Measurements from ENCODE around the gene BTG1. TPM values are rescaled to one million over a fixed set of nuclear protein-coding genes. Genes with fewer than 3 reads are reported as not detected.

The BTG1 gene, protein sequence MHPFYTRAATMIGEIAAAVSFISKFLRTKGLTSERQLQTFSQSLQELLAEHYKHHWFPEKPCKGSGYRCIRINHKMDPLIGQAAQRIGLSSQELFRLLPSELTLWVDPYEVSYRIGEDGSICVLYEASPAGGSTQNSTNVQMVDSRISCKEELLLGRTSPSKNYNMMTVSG
- 86.5 TPM for polyA plus RNA-seq (2013, experiment 1 of 2; ENCODE audit: insufficient read length)
- polyA plus RNA-seq (2013, experiment 2 of 2; ENCODE audit: insufficient read length) = 68.7 TPM

- DNase-seq = peak; percentile 100
These were observed at the start of gene BTG1 for GRCh38 chr12:92145731-92146496. Gene BTG1, minus strand, starts transcription at chr12:92145846. Its CDS starts 311 bp downstream, at chr12:92145535.

GRCh38 chr12:92194561-92194960 is 48.9 kb upstream of the BTG1 start:
- no peak for DNase-seq

DNA sequence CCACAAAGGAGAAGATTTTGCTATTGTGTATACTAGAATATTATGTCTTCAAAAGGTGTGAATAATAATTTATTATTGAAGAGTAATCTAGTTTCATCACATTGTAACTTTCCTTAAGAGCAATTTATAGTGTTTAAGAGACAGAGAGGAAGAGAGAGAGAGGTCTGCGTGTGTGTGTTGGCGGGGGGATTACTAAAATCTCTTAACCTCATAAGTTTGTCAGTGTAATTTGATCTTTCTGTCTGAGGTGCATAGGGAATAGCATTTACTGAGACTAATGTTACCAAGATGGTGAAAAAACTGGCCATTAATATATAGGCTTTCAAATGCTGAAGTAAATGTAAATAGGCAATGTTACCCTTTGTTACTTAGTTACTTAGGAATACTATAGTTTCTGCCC is 48.2 kb upstream of the BTG1 start:
- DNase-seq = no peak

DNA sequence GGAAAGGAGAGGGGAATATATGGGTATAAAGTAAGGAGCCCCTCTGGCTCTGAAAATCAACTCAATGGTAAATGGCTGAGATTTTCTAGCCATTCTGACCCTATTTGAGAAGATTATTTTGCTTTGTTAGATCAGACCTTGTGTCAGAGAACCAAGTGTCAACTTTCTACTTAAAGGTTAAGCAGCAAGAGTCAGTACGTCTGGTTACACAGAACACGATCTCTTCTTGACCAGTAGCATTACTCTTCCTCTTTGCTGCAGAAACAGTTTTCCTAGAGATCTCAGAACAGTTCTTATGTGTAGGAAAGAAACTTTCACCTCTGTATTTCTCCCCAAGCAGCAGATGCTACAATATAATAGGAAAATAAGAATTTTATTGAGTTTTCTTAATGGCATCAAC is 47.4 kb upstream of the BTG1 start:
- DNase-seq = no peak

GRCh38 chr12:92192360-92192759 is 46.7 kb upstream of the BTG1 start:
- no peak for DNase-seq

- no peak for DNase-seq
These were observed 45.4 kb upstream of the BTG1 start for GRCh38 chr12:92191061-92191460.

DNA sequence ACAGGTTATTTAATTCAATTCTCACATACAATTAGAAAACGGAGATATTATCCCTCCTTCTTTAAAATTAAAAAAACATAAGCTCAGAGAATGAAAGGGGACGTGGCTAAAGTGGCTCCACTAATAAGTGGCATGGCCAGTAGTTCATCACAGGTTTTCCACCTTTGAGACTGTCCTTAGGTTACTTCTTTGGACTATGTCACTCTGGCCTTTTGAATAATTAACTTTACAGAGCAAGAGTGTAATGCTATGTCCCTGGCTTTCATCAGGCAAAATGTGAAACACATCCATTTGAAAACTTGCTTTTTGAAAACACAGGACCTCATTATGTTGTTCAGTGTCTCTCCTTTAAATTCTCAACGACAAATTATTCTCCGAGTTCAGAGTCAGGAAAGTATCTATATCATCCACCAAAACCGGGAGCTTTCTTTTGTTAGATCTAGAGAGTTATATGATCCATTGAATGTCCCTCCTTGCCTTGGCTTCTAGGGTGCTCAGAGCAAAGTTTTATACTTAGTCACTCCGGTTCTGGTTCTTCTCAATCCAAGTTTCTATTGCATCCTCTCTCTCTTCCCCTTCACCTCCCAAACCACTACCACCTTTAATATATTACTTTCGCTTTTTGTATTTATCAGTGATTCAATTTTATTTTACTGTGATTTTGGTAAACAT is 43.0 kb upstream of the BTG1 start:
- DNase-seq = no peak

DNA sequence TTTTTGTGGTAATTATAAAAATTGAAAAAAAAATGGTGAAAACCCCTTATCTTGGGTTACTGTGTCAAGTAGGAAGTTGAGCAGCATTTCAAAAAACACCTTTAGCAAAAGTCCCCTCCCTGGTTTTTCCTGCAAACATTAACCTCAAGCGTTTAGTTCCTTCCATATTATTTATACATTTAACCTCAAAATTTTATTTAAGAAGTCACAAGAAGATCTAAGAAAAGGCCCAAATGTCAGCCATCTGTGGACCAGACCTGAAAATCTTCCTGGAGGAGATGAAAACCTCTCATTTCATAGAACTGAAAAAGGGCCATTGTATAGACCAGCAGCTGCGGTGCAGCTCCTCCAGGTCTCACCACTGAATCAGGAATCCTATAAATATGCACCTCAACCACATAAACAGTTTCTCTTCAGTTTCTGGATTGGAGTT is 40.4 kb upstream of the BTG1 start:
- no peak for DNase-seq

DNA sequence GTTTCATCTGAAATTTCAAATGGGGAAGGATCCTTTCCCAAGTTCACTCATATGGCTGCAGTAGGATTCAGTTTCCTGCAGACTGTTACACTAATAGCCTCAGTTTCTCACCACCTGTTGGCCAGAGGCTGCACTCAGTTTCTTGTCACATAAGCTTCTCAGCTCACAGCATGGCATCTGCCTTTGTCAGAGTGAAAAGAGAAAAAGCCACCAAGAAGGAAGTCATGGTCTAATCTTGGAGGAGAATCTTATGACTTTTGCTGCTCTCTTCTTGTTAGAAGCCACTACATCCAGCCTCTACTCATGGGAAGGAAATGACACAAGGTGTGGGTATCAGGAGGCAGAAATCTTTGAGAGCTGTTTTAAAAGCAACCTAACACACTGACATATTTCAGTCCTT is 39.4 kb upstream of the BTG1 start:
- DNase-seq = no peak

- no peak for DNase-seq
These were observed 37.9 kb upstream of the BTG1 start for GRCh38 chr12:92183575-92183974.

- DNase-seq = no peak
These were observed 32.7 kb upstream of the BTG1 start for GRCh38 chr12:92178340-92178739.

GRCh38 chr12:92176646-92177045 is 31.0 kb upstream of the BTG1 start:
- DNase-seq = no peak

DNA sequence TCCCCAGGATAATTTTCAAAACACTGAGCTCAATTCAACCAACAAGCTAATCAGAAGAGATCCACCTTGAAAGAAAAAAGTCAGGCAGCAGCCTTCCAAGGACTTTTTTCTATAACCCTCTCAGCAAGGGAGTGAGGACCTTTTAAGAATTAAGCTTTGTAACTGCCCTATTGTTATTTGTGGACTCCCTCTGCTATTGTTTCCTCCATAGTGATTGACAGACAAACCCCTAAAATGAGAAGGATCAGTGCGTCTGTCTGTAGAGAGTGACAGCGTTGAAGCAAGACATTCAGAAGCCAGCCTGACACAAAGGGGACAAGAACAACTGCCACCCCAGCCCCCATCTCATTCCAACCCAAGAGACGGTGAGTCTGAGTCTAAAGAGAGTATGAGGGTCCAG is 30.3 kb upstream of the BTG1 start:
- DNase-seq = no peak

- DNase-seq = no peak
These were observed 24.4 kb upstream of the BTG1 start for GRCh38 chr12:92170050-92170449.

DNA sequence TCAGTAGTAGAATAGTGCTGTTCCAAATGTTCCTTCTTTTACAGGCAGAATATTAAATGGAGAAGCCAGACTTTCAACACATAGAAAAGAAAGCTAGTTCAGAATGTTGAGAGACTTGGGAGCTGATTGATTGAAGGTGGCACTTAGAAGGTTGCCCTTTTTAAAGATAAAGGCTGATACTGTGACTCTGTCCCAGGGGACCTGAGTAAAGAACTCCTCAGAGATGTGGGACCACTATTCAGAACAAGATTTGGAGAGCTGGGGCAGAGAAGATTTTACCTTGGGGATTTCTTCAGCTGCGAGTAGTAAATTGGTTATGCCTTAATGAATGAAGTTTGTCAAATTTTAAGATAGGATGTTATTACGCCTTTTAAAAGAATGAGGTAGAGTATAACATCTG is 21.4 kb upstream of the BTG1 start:
- DNase-seq = no peak

GRCh38 chr12:92164712-92165111 is 19.1 kb upstream of the BTG1 start:
- no peak for DNase-seq

DNA sequence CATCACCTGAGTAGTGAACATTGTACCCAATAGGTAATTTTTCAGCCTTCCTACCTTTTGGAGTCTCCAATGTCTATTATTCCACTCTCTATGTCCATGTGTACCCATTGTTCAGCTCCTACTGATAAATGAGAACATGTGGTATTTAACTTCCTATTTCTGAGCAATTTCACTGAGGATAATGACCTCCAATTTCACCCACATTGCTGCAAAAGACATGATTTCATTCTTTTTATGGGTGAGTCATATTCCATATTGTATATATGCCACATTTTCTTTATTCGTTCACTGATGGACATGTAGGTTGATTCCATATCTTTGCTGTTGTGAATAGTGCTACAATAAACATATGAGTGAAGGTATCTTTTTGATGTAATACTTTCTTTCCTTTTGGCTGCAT is 16.4 kb upstream of the BTG1 start:
- no peak for DNase-seq

DNA sequence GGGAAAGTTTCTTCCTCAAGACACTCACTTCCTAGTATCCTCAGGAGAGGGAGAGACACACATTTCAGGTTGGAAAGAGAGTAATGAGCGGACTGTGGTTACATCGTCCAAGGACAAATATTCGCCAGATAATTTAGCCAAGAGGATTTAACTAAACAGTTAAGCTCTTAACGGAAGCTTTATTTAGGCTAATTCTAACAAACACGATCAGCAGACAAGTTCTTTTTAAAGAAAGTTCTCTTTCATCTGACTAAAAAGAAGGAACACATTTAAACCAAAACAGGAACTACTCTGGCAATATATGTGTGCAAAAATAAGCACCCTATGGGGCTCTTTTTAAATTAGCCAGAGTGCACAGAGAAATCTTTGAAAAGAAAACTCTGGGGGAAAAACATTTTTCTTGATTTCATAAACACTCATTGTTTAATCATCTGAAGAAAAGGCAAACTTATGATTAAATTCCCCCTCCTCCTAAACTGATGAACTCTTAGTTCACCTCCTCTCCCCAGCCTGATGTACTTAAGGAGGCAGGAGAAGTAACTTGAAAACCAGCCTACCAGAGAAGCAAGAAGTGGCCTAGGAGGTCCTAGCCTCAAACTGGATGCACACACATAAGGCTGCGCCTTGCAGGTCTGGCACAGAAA is 13.3 kb upstream of the BTG1 start:
- no peak for DNase-seq

- DNase-seq = no peak
These were observed 11.2 kb upstream of the BTG1 start for GRCh38 chr12:92156704-92157395.

- DNase-seq = no peak
These were observed 10.5 kb upstream of the BTG1 start for GRCh38 chr12:92156139-92156538.

- DNase-seq = no peak
These were observed 10.1 kb upstream of the BTG1 start for GRCh38 chr12:92155733-92156132.

GRCh38 chr12:92151916-92152315 is 6.3 kb upstream of the BTG1 start:
- no peak for DNase-seq

- DNase-seq = no peak
These were observed 3.9 kb upstream of the BTG1 start for GRCh38 chr12:92149563-92149962.

Measured in fibroblast of skin of back (primary cell).